ENCODE data around the gene MAGIX. TPM values are rescaled to one million over a fixed set of nuclear protein-coding genes. Genes with fewer than 3 reads are reported as not detected.

MAGIX gene
- total RNA-seq, 2 experiments from 2014 or later: 0.89 to 0.93 TPM

DNA sequence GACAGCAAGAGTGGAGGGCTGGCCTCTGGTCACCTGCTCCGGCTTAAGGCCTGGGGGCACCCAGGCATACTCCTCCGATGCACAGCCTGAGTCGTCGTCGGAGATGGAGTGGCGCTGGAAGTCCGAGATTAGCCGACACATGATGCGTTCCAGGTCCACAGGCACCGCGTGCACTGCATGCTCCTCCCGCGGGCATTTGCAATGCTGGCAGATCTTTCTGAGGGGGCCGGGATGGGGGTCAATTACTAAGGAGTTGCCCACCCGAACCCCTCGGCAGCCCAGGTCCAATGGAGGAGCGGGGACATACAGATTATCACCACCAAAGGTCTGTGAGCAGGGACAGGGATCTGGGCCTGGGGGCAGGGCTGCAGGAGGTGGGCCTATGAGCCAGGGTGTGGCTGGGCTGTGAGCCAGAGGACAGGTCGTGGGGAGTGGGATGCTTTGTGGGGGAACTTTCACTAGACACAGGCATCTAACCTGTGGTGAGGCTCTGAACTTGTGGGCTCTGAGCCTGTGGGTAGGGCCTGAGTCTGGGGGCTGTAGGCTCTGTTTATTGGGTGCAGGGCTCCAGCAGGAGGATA lies 21.2 kb downstream of the MAGIX start:
- ATAC-seq (ENCODE audit: poor library complexity) (no peak), DNase-seq (no peak)
- intact Hi-C loops (cut with DNase I, micrococcal nuclease): no loop called here
- Mint-ChIP-seq H3K4me3 (no peak overlapping the region), H3K36me3 (ENCODE audit: low read depth) (peaks cover 25% of the 10 kb centered on the region), H3K27me3 (no peaks in the 10 kb centered on the region), H3K9me3 (no peaks in the 10 kb centered on the region), H3K27ac (no peak overlapping the region), H3K4me1 (ENCODE audit: low read depth) (peaks cover 11% of the 10 kb centered on the region)
- H3K4me1 ChIP-seq (ENCODE audit: insufficient read depth, low read length): peaks cover 24% of the 10 kb centered on the region
- no peak overlapping the region for H3K27ac ChIP-seq (ENCODE audit: low read depth in 1 of 2, low read length in 2 of 2)
- no peaks in the 10 kb centered on the region for H3K27me3 ChIP-seq (ENCODE audit: control insufficient read depth in 1 of 2, insufficient read depth in 2 of 2, low read length in 2 of 2)
- H3K36me3 ChIP-seq (ENCODE audit: insufficient read depth, low read length): peaks cover 10% of the 10 kb centered on the region
- no peak for TF ChIP-seq CTCF (IDR thresholded peaks at IDR 0.05)
- POLR2A ChIA-PET: no interaction called here
- H3K4me3 ChIP-seq (ENCODE audit: low read length): no peak overlapping the region
- H3K9me3 ChIP-seq (ENCODE audit: control insufficient read depth in 1 of 2, insufficient read depth in 1 of 2, low read length in 2 of 2): no peaks in the 10 kb centered on the region
- CTCF ChIA-PET: interaction anchor here (0.9 kb wide), 1 partner anchor 20 kb away, joined by 3 read pairs; no protein-coding TSS in a partner anchor

- peak overlapping the region; percentile 65 for H3K4me3 ChIP-seq (ENCODE audit: low read length)
- Mint-ChIP-seq H3K36me3 (ENCODE audit: low read depth) (peaks cover 17% of the 10 kb centered on the region), H3K9me3 (no peaks in the 10 kb centered on the region), H3K4me3 (peak overlapping the region; percentile 86), H3K27ac (peak overlapping the region; percentile 69), H3K27me3 (no peaks in the 10 kb centered on the region), H3K4me1 (ENCODE audit: low read depth) (peaks cover 14% of the 10 kb centered on the region)
- ChIA-PET POLR2A (no interaction called here), CTCF (interaction anchor here (0.9 kb wide), 1 partner anchor 21 kb away, joined by 3 read pairs; no protein-coding TSS in a partner anchor)
- DNase-seq (peak in 6 of 14 experiments; percentile 6 to 62 (median 32)), ATAC-seq (ENCODE audit: poor library complexity) (peak; percentile 46)
- H3K4me1 ChIP-seq (ENCODE audit: insufficient read depth, low read length): peaks cover 24% of the 10 kb centered on the region
- H3K36me3 ChIP-seq (ENCODE audit: insufficient read depth, low read length): peaks cover 7% of the 10 kb centered on the region
- no peaks in the 10 kb centered on the region for H3K27me3 ChIP-seq (ENCODE audit: control insufficient read depth in 1 of 2, insufficient read depth in 2 of 2, low read length in 2 of 2)
- H3K9me3 ChIP-seq (ENCODE audit: control insufficient read depth in 1 of 2, insufficient read depth in 1 of 2, low read length in 2 of 2): no peaks in the 10 kb centered on the region
- TF ChIP-seq CTCF (IDR thresholded peaks at IDR 0.05): no peak
- H3K27ac ChIP-seq (ENCODE audit: low read depth in 1 of 2, low read length in 2 of 2): no peak overlapping the region
- intact Hi-C loops (cut with DNase I, micrococcal nuclease): no loop called here
These were observed 22.0 kb downstream of the MAGIX start for GRCh38 chrX:49184294-49185281.

DNA sequence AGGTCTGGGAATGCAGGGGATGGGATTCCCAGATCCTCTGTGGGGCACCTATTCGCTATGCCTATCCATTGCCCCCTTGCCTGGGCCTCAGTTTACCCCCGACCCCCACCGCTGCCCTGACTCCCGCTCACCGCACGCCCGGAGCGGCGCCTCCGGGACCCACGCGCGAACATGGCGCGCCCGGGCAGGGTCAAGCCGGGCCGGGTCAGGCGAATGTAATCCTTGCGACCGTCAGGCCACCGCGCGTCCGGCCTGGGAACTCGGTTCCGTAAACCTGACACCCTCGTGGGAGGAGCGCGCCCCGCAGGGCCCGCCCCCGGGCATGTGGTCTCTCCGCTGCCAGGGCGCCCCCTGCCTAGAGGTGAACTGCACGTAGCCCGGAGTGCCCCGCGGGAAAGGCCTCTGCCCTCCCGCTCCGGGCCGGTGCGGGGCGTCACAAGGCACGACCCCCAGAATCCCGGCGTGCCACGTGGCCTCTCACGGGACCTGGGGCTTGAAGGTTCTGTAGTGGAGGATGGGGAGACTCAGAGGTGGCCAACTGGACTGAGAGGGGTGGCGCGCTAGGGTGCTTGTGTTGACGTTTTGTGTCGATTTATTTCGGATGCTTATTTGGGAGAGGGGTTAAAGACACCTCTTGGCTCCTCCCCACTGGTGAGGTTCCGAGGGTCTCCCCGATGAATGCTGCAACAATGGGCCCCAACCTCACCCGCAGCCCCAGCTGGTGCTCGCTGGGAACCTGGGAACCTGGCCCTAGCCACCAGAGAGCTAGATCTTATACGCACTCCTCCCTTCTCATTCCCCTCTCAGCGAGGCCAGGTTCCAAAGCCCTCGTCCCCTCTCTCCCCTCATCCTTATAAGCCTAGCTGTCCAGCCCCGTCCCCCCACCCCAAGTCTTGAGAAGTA lies 23.8 kb downstream of the MAGIX start, which contains the start of gene PRICKLE3:
TSS of gene PRICKLE3 (minus strand) at position 249 of the 903 bp plus-strand sequence. CDS start at position 173, 76 bp downstream.
- ChIA-PET CTCF (no interaction called here), POLR2A (no interaction called here)

More for the DNA sequence above, 23.8 kb downstream of the MAGIX start, which contains the start of gene PRICKLE3:
- no peaks in the 10 kb centered on the region for H3K9me3 ChIP-seq (ENCODE audit: control insufficient read depth in 1 of 2, insufficient read depth in 1 of 2, low read length in 2 of 2)
- peak within 1 kb of the TSS; percentile 65 for H3K4me3 ChIP-seq (ENCODE audit: low read length)
- peak within 1 kb of the TSS in 1 of 2 donors; percentile 29 for H3K27ac ChIP-seq (ENCODE audit: low read depth in 1 of 2, low read length in 2 of 2)
- TF ChIP-seq CTCF (IDR thresholded peaks at IDR 0.05): peak; percentile 31
- Mint-ChIP-seq H3K9me3 (no peaks in the 10 kb centered on the region), H3K36me3 (ENCODE audit: low read depth) (peaks cover 8% of the 10 kb centered on the region), H3K27ac (peak within 1 kb of the TSS; percentile 69), H3K27me3 (no peaks in the 10 kb centered on the region), H3K4me1 (ENCODE audit: low read depth) (peaks cover 23% of the 10 kb centered on the region), H3K4me3 (peak within 1 kb of the TSS; percentile 86)
- H3K36me3 ChIP-seq (ENCODE audit: insufficient read depth, low read length): peaks cover 7% of the 10 kb centered on the region
- peaks cover 28% of the 10 kb centered on the region for H3K4me1 ChIP-seq (ENCODE audit: insufficient read depth, low read length)
- DNase-seq (peak; percentile 37 to 85 (median 67)), ATAC-seq (ENCODE audit: poor library complexity) (peak; percentile 10)
- no peaks in the 10 kb centered on the region for H3K27me3 ChIP-seq (ENCODE audit: control insufficient read depth in 1 of 2, insufficient read depth in 2 of 2, low read length in 2 of 2)
- intact Hi-C loops (cut with DNase I, micrococcal nuclease): no loop called here

Measured in CD4-positive, alpha-beta T cell (primary cell).